HEK293 (cell line): ENCODE measurements around the gene TBCEL.

Experiments used
- CTCF ChIP-seq: fragments of 450-650 bp; formaldehyde crosslinking; IDR thresholded peaks from 2 replicates; pipeline ENCODE4 v1.5.1; 2016; ENCODE audit warnings: missing biosample characterization, missing genetic modification characterization
- ELK4 ChIP-seq: IDR thresholded peaks from 2 replicates; pipeline ENCODE4 v1.6.1; 2011; ENCODE audit warnings: mild to moderate bottlenecking, low read depth, low read length, borderline replicate concordance
- KLF16 ChIP-seq: fragments of 450-650 bp; formaldehyde crosslinking; IDR thresholded peaks from 2 replicates; pipeline ENCODE4 v1.5.1; 2017; ENCODE audit warnings: missing biosample characterization, missing genetic modification characterization
- MYNN ChIP-seq: fragments of 450-650 bp; formaldehyde crosslinking; IDR thresholded peaks from 2 replicates; pipeline ENCODE4 v1.5.1; 2016; ENCODE audit warnings: missing biosample characterization, missing genetic modification characterization, borderline replicate concordance
- RBAK ChIP-seq: fragments of 450-650 bp; formaldehyde crosslinking; IDR thresholded peaks from 2 replicates; pipeline ENCODE4 v1.5.1; 2016; ENCODE audit warnings: missing biosample characterization, missing genetic modification characterization
- SP7 ChIP-seq: fragments of 450-650 bp; formaldehyde crosslinking; IDR thresholded peaks from 2 replicates; pipeline ENCODE4 v1.5.1; 2016; ENCODE audit warnings: missing biosample characterization, missing genetic modification characterization
- ZBTB1 ChIP-seq: fragments of 450-650 bp; formaldehyde crosslinking; IDR thresholded peaks from 2 replicates; pipeline ENCODE4 v1.5.1; 2016; ENCODE audit warnings: missing biosample characterization, missing genetic modification characterization
- ZBTB10 ChIP-seq: fragments of 450-650 bp; formaldehyde crosslinking; IDR thresholded peaks from 2 replicates; pipeline ENCODE4 v1.5.1; 2016; ENCODE audit warnings: missing biosample characterization, missing genetic modification characterization
- ZNF19 ChIP-seq: fragments of 450-650 bp; formaldehyde crosslinking; IDR thresholded peaks from 2 replicates; pipeline ENCODE4; 2016; ENCODE audit warnings: missing biosample characterization, missing genetic modification characterization, low read depth
- ZNF23 ChIP-seq: fragments of 450-650 bp; formaldehyde crosslinking; IDR thresholded peaks from 2 replicates; pipeline ENCODE4 v1.5.1; 2016; ENCODE audit warnings: missing biosample characterization, missing genetic modification characterization, borderline replicate concordance
- ZNF24 ChIP-seq: fragments of 450-650 bp; formaldehyde crosslinking; IDR thresholded peaks from 2 replicates; pipeline ENCODE4 v1.5.1; 2016; ENCODE audit warnings: missing biosample characterization, missing genetic modification characterization
- ZNF362 ChIP-seq: fragments of 450-650 bp; formaldehyde crosslinking; IDR thresholded peaks from 2 replicates; pipeline ENCODE4 v1.5.1; 2016; ENCODE audit warnings: missing biosample characterization, missing genetic modification characterization
- ZNF416 ChIP-seq: fragments of 450-650 bp; formaldehyde crosslinking; IDR thresholded peaks from 2 replicates; pipeline ENCODE4 v1.5.1; 2016; ENCODE audit warnings: missing biosample characterization, missing genetic modification characterization

GRCh38 chr11:121070951-121071845 lies 47.3 kb downstream of the TBCEL start:
- TF ChIP-seq CTCF (tag by site-specific recombination) (no peak), ZBTB10 (no peak), ZNF19 (tag by site-specific recombination) (no peak), ELK4 (no peak), SP7 (no peak), RBAK (tag by site-specific recombination) (no peak), ZNF23 (tag by site-specific recombination) (no peak), ZNF416 (tag by site-specific recombination) (no peak), ZBTB1 (no peak), MYNN (tag by site-specific recombination) (no peak), KLF16 (tag by site-specific recombination) (no peak), ZNF362 (tag by site-specific recombination) (no peak), ZNF24 (tag by site-specific recombination) (no peak)
